ENCODE measurements around the gene TMEM202. TPM values are rescaled to one million over a fixed set of nuclear protein-coding genes. Genes with fewer than 3 reads are reported as not detected.

TMEM202 gene
- total and polyA plus RNA-seq, 4 donors = not detected

GRCh38 chr15:72402726-72403125 is 4.6 kb downstream of the TMEM202 start:
- no peaks in the 10 kb centered on the region for H3K4me1 ChIP-seq (ENCODE audit: control insufficient read depth in 4 of 4, insufficient read depth in 4 of 4, low read length in 3 of 4)
- no peak overlapping the region for H3K9ac ChIP-seq (ENCODE audit: low read depth in 1 of 2, low read length in 2 of 2)
- WGBS = 76% methylated on average over 5 of the region's 5 CpGs
- H3K36me3 ChIP-seq (ENCODE audit: control insufficient read depth in 4 of 4, insufficient read depth in 3 of 4, low read depth in 1 of 4, low read length in 3 of 4) = no peaks in the 10 kb centered on the region
- H3K27ac ChIP-seq (ENCODE audit: low read depth in 1 of 2, low read length in 2 of 2) = no peak overlapping the region
- no peak for DNase-seq (ENCODE audit: low spot score)
- no peaks in the 10 kb centered on the region for H3K27me3 ChIP-seq (ENCODE audit: control insufficient read depth in 4 of 4, insufficient read depth in 4 of 4, low read length in 3 of 4)
- TF ChIP-seq RXRA (IDR thresholded peaks at IDR 0.05) (no peak), HNF4G (IDR thresholded peaks at IDR 0.05) (no peak), FOXA1 (IDR thresholded peaks at IDR 0.05) (no peak), JUND (IDR thresholded peaks at IDR 0.05) (no peak), YY1 (IDR thresholded peaks at IDR 0.05) (no peak), EGR1 (IDR thresholded peaks at IDR 0.05; ENCODE audit: low read depth in 2 of 2) (no peak), HNF4A (conservative IDR thresholded peaks at IDR 0.05) (no peak), TAF1 (conservative IDR thresholded peaks at IDR 0.05) (no peak), SP1 (IDR thresholded peaks at IDR 0.05) (no peak), GABPA (IDR thresholded peaks at IDR 0.05 in 1 of 2, conservative IDR thresholded peaks at IDR 0.05 in 1 of 2) (no peak)
- TF ChIP-seq, protein P1, sequence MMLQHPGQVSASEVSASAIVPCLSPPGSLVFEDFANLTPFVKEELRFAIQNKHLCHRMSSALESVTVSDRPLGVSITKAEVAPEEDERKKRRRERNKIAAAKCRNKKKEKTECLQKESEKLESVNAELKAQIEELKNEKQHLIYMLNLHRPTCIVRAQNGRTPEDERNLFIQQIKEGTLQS (IDR thresholded peaks at IDR 0.05) = no peak
- H3K9me3 ChIP-seq (ENCODE audit: control insufficient read depth in 4 of 4, low read length in 3 of 4) = no peaks in the 10 kb centered on the region
- no peak overlapping the region for H3K4me3 ChIP-seq (ENCODE audit: low read depth in 1 of 3, low read length in 3 of 3)

DNA sequence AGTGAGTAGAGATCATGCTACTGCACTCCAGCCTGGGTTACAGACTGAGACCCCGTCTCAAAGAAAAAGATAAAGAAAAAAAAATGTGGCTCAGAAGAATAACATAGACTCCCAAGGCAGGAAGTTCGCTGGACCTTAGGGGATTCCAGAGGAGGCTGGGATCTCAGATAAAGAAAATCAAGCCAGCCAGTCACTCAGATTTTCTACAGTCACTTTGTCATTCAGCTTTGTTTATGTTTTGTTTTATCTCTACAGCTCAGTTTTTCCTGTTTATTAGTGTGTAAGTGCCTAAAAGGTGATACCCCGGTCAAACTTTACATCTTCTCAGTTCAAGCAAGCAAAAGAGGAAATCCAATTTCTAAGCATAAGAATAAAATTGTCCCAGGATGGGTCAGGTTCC is 6.3 kb downstream of the TMEM202 start:
- TF ChIP-seq GABPA (IDR thresholded peaks at IDR 0.05 in 1 of 2, conservative IDR thresholded peaks at IDR 0.05 in 1 of 2) (no peak), TAF1 (conservative IDR thresholded peaks at IDR 0.05) (no peak), NR2F2 (IDR thresholded peaks at IDR 0.05) (no peak), CTCF (IDR thresholded peaks at IDR 0.05; ENCODE audit: low read depth, low read length, missing input control) (no peak), FOXA2 (IDR thresholded peaks at IDR 0.05) (no peak), SP1 (IDR thresholded peaks at IDR 0.05) (no peak), REST (IDR thresholded peaks at IDR 0.05) (no peak), HNF4A (conservative IDR thresholded peaks at IDR 0.05) (no peak), ZBTB33 (IDR thresholded peaks at IDR 0.05) (no peak), HNF4G (IDR thresholded peaks at IDR 0.05) (no peak), RAD21 (IDR thresholded peaks at IDR 0.05) (no peak), EGR1 (IDR thresholded peaks at IDR 0.05; ENCODE audit: low read depth in 2 of 2) (no peak), YY1 (IDR thresholded peaks at IDR 0.05) (no peak), JUND (IDR thresholded peaks at IDR 0.05) (no peak), FOXA1 (IDR thresholded peaks at IDR 0.05) (no peak), RXRA (IDR thresholded peaks at IDR 0.05) (no peak)
- TF ChIP-seq, protein P2, sequence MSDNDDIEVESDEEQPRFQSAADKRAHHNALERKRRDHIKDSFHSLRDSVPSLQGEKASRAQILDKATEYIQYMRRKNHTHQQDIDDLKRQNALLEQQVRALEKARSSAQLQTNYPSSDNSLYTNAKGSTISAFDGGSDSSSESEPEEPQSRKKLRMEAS (IDR thresholded peaks at IDR 0.05) = no peak
- TF ChIP-seq, protein P1 (IDR thresholded peaks at IDR 0.05) = no peak
- 44% methylated on average over 3 of the region's 3 CpGs for WGBS
- no peak overlapping the region for H3K27ac ChIP-seq (ENCODE audit: low read depth in 1 of 2, low read length in 2 of 2)

More for the DNA sequence above, 6.3 kb downstream of the TMEM202 start:
- H3K9me3 ChIP-seq (ENCODE audit: control insufficient read depth in 4 of 4, low read length in 3 of 4) = no peaks in the 10 kb centered on the region
- H3K4me3 ChIP-seq (ENCODE audit: low read depth in 1 of 3, low read length in 3 of 3) = no peak overlapping the region
- no peak overlapping the region for H3K9ac ChIP-seq (ENCODE audit: low read depth in 1 of 2, low read length in 2 of 2)
- no peaks in the 10 kb centered on the region for H3K36me3 ChIP-seq (ENCODE audit: control insufficient read depth in 4 of 4, insufficient read depth in 3 of 4, low read depth in 1 of 4, low read length in 3 of 4)
- H3K27me3 ChIP-seq (ENCODE audit: control insufficient read depth in 4 of 4, insufficient read depth in 4 of 4, low read length in 3 of 4) = no peaks in the 10 kb centered on the region
- no peak for DNase-seq (ENCODE audit: low spot score)
- no peaks in the 10 kb centered on the region for H3K4me1 ChIP-seq (ENCODE audit: control insufficient read depth in 4 of 4, insufficient read depth in 4 of 4, low read length in 3 of 4)
